SK-N-SH (cell line): ENCODE results near the gene ITGB6.

Source experiments
- RAD21 ChIP-seq: IDR thresholded peaks from 2 replicates; pipeline ENCODE4 v1.6.1; 2012; ENCODE audit warnings: mild to moderate bottlenecking, low read length
- TF ChIP-seq, protein P1 (sequence below): fragments of 150-350 bp; IDR thresholded peaks from 2 replicates; pipeline ENCODE4 v1.6.1; 2016; ENCODE audit warnings: mild to moderate bottlenecking, low read depth, low read length
- TF ChIP-seq, protein P2 (sequence below): fragments of 200-600 bp; sonication (generic); IDR thresholded peaks from 2 replicates; pipeline ENCODE4 v1.6.1; 2017; ENCODE audit warnings: antibody characterized with exemption, mild to moderate bottlenecking, moderate library complexity

DNA sequence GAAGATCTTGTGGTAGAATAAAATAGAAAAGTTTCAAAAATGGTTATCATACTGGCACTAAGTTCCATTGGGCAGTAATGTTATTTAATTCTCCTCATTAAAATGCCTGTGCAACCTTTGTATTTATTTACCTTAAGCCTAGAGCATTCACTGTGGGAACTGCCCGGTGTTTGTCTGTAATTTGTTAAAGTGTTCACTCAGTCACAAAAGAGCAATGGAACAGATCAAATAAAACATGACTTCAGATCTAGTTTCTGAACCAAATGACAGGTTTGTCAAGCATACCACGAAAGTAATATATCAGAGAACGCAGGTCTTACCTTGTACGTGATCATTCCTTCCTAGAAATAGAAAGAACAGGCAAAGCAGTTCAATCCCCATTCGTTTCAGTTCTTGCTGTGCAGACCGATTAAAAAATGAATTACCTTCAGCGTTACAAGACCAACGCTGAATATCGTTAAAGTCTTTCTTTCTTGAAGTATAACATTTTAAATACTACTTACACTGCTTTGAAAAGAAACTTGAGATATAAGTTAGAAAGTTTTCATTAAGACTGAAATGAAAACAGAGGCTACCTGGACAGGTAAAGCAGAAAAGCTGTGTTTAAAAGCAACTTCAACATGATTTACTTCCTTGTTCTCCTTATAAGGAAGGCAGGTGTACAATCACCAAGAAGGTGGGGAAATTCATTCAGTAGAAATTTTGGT is at the start of gene ITGB6:
- TF ChIP-seq, protein P1, sequence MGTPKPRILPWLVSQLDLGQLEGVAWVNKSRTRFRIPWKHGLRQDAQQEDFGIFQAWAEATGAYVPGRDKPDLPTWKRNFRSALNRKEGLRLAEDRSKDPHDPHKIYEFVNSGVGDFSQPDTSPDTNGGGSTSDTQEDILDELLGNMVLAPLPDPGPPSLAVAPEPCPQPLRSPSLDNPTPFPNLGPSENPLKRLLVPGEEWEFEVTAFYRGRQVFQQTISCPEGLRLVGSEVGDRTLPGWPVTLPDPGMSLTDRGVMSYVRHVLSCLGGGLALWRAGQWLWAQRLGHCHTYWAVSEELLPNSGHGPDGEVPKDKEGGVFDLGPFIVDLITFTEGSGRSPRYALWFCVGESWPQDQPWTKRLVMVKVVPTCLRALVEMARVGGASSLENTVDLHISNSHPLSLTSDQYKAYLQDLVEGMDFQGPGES: no peak
- TF ChIP-seq RAD21: no peak
- TF ChIP-seq, protein P2, sequence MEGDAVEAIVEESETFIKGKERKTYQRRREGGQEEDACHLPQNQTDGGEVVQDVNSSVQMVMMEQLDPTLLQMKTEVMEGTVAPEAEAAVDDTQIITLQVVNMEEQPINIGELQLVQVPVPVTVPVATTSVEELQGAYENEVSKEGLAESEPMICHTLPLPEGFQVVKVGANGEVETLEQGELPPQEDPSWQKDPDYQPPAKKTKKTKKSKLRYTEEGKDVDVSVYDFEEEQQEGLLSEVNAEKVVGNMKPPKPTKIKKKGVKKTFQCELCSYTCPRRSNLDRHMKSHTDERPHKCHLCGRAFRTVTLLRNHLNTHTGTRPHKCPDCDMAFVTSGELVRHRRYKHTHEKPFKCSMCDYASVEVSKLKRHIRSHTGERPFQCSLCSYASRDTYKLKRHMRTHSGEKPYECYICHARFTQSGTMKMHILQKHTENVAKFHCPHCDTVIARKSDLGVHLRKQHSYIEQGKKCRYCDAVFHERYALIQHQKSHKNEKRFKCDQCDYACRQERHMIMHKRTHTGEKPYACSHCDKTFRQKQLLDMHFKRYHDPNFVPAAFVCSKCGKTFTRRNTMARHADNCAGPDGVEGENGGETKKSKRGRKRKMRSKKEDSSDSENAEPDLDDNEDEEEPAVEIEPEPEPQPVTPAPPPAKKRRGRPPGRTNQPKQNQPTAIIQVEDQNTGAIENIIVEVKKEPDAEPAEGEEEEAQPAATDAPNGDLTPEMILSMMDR: no peak
